A549 treated with dexamethasone at 1 μM for 4 hours (cell line): ENCODE data around the gene UBTD1. TPM values are rescaled to one million over a fixed set of nuclear protein-coding genes. Genes with fewer than 3 reads are reported as not detected.

Experiments used
- total RNA-seq: library from RNA; stranded (reverse); fragments of 200-300 nt; extraction: Qiagen RNA extraction; gene quantifications from 5 replicates; pipeline ENCODE4 v1.2.3, GENCODE V29; 2022

Gene UBTD1
- total RNA-seq, result 15.6 to 19.5 TPM (median 19.2 TPM) in 5 replicates

GRCh38 chr10:97498841-97499560 lies at the start of gene UBTD1:
Gene UBTD1, plus strand, starts transcription at chr10:97498924. Its CDS starts 280 bp downstream, at chr10:97499204.

GRCh38 chr10:97498076-97498840 lies 466 bp upstream of the UBTD1 start, which contains the start of gene MMS19:
Gene MMS19, minus strand, starts transcription at chr10:97498422. Its CDS starts 38 bp downstream, at chr10:97498384.

GRCh38 chr10:97572214-97572989 lies 73.7 kb downstream of the UBTD1 start, which contains the start of gene ANKRD2:
Gene ANKRD2, plus strand, starts transcription at chr10:97572779. Its CDS starts 10 bp downstream, at chr10:97572789.

GRCh38 chr10:97584060-97584797 lies 85.5 kb downstream of the UBTD1 start, which contains the start of gene HOGA1:
Gene HOGA1, plus strand, starts transcription at chr10:97584389. Its CDS starts 315 bp downstream, at chr10:97584704.

GRCh38 chr10:97589479-97589878 lies 90.8 kb downstream of the UBTD1 start, which contains the start of gene C10orf62:
Gene C10orf62, plus strand, starts transcription at chr10:97589721. Its CDS starts 177 bp downstream, at chr10:97589898.

Other genes starting within 250 kb of the UBTD1 start
- 4.5 to 6.2 TPM (median 5.2 TPM) in 5 replicates for gene ARHGAP19, start 206.3 kb upstream of the UBTD1 start, total RNA-seq
- gene FRAT1, start 179.7 kb upstream of the UBTD1 start, total RNA-seq, result 0.88 to 2.1 TPM (median 1.9 TPM) in 5 replicates
- gene FRAT2, start 164.2 kb upstream of the UBTD1 start, total RNA-seq, result 6.9 to 10.7 TPM (median 9.9 TPM) in 5 replicates
- 48.0 to 60.9 TPM (median 57.2 TPM) in 5 replicates for gene RRP12, start 97.6 kb upstream of the UBTD1 start, total RNA-seq
- gene PGAM1, start 72.7 kb upstream of the UBTD1 start, total RNA-seq, result 546 to 577 TPM (median 553 TPM) in 5 replicates
- gene EXOSC1, start 52.9 kb upstream of the UBTD1 start, total RNA-seq, result 49.3 to 58.3 TPM (median 52.8 TPM) in 5 replicates
- 44.2 to 57.1 TPM (median 56.5 TPM) in 5 replicates for gene ZDHHC16, start 52.7 kb upstream of the UBTD1 start, total RNA-seq
- 35.9 to 53.6 TPM (median 52.1 TPM) in 5 replicates for gene MMS19, start 502 bp upstream of the UBTD1 start, total RNA-seq
- gene ANKRD2, start 73.9 kb downstream of the UBTD1 start, total RNA-seq, result 4.6 to 8.7 TPM (median 7.4 TPM) in 5 replicates
- 1.9 to 3.2 TPM (median 2.3 TPM) in 5 replicates for gene HOGA1, start 85.5 kb downstream of the UBTD1 start, total RNA-seq
- gene C10orf62, start 90.8 kb downstream of the UBTD1 start, total RNA-seq, result 0.07 to 0.20 TPM (median 0.11 TPM) in 4 of 5 replicates, not detected in the other
- 5.8 to 7.0 TPM (median 6.4 TPM) in 5 replicates for gene MORN4, start 134.6 kb downstream of the UBTD1 start, total RNA-seq
- gene PI4K2A, start 141.7 kb downstream of the UBTD1 start, total RNA-seq, result 18.7 to 22.7 TPM (median 22.0 TPM) in 5 replicates
- gene AVPI1, start 188.3 kb downstream of the UBTD1 start, total RNA-seq, result 89.7 to 121 TPM (median 111 TPM) in 5 replicates
- gene MARVELD1, start 214.8 kb downstream of the UBTD1 start, total RNA-seq, result 43.9 to 56.2 TPM (median 51.1 TPM) in 5 replicates
- 17.5 to 22.0 TPM (median 20.7 TPM) in 5 replicates for gene ZFYVE27, start 238.2 kb downstream of the UBTD1 start, total RNA-seq